K562 treated with DMSO at 1 percent for 48 hours (cell line): ENCODE results near the gene DIPK1B. TPM values are rescaled to one million over a fixed set of nuclear protein-coding genes. Genes with fewer than 3 reads are reported as not detected.

ENCODE experiments used
- total RNA-seq: library from RNA; unstranded; fragments of 300-600 nt; gene quantifications from 2 replicates; pipeline ENCODE4 v1.2.3, GENCODE V29; 2022; ENCODE audit warnings: low replicate concordance; ENCODE audit errors: extremely low read depth

DIPK1B gene
- not detected in 2 replicates for total RNA-seq

DNA sequence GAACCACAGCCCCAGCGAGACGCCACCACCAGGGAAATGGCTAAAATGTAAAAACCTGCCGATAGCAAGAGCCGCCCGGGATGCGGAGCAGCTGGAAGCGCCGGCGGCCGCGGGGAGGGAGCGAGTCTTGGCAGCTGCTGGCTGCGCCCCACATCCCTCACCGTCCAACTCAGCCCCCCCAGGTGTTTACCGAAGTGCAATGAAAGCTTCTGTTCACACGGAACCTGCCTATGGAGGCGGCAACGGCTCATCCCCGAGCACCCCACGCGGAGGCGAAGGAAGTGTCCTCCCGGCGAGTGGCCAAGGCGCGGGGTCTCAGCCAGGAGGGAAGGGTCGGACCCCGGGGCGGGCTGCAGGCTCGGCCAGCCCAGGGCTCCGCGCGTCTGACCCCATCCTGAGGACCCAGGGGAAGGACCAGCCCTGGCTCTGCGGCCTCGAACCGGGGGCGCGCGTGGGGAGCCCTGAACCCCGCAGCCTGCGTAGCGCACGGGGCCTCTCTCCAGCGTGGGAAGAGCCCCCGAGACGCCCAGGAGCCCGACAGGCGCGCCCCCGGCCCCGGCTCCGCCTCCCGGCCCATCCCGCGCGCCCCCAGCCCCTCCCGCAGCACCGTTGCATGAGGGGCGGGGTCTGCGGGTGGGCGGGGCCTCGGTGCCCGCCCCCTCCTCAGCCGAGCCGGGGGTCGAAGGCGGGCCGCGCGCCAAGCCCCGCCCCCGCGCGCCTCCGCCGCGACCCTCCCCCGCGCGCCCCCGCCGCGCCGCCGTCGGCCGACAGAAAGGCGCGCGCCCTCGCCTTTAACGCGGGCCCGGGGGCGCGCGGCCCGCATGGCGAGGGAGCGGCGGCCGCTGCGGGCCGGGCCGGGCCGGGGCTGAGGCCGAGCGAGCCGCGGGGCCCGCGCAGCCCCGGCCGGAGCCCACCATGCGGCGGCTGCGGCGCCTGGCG is at the start of gene DIPK1B:
TSS of gene DIPK1B (plus strand) at position 822 of the 939 bp plus-strand sequence. CDS start at position 916, 94 bp downstream.

DNA sequence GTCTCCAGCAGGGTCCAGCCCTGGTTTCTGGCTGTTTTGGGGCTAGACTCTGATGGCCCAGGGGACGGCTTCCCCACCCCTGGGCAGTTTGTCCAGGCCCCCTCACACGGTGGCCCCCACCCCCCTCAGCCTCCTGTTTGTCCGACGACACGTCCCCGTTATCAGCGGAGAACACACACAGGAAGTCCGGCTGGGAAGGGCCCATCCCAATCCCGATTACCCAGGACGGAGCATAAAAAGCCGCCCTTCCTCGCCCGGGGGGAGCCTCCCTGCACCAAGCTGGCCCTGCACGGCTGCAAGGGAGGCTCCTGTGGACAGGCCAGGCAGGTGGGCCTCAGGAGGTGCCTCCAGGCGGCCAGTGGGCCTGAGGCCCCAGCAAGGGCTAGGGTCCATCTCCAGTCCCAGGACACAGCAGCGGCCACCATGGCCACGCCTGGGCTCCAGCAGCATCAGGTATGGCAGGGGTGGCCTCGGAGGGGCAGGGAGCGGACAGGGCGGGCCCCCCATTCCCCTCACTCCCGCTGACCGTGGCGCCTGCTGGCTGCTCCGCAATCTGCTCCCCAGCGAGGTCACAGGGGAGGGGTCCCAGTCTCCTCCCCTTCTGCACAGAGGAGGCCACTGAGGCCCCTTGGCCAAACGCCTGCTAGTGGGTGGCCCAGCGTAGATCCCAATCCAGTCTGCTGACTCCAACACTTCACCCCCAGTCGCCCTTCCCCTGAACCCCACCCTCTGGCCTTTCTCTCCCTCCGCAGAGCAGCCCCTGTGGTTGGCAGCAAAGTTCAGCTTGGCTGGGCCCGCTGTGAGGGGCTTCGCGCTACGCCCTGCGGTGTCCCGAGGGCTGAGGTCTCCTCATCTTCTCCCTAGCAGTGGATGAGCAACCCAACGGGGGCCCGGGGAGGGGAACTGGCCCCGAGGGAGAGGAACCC is 49.5 kb upstream of the DIPK1B start, which contains the start of gene EGFL7:
TSS of gene EGFL7 (plus strand) at position 261 of the 926 bp plus-strand sequence. CDS start 5,367 bp downstream, outside the sequence.

DNA sequence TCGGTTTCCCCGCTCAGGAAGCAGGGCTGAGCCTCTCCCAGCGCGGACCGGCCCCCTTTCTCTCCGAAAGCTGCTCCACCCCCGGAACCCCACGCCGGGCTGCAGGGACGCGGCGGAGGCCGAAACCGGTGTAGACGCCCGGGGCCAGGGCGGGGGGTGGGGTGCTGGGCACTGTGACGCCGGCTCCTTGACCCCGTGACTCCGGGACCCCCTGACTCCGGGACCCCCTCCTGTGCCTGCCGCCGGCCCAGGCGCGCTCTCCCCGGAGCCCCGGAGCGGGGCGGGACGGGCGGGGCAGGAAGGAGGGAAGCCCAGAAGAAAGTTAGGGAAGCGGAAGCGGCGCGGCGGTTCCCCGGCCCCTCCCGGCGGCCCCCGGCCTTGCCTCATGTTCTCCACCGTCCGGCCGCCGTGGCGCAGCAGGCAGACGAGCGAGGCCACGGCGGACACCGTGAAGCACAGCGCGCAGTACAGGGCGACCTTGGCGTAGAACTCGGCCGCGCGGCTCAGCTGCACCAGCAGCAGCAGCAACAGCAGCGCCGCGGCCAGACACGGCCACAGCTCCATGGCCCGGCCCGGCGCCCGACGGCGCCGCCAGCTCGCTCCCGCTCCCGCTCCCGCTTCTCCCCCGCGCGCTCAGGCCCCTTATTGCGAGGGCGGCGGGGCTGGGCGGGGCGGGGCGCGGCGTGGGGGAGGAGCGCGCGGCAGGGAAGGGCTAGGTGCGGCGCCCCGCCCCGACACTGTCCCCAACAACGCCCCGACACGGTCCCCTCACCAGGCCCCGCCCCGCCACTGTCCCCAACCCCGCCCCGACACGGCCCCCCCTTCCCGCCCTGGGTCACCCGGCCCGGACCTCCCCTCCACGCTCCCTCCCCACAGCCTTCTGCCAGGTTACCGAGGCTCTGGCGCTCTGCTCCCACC is 25.3 kb upstream of the DIPK1B start, which contains the start of gene AGPAT2:
TSS of gene AGPAT2 (minus strand) at position 664 of the 918 bp plus-strand sequence. CDS start at position 564, 100 bp downstream.

DNA sequence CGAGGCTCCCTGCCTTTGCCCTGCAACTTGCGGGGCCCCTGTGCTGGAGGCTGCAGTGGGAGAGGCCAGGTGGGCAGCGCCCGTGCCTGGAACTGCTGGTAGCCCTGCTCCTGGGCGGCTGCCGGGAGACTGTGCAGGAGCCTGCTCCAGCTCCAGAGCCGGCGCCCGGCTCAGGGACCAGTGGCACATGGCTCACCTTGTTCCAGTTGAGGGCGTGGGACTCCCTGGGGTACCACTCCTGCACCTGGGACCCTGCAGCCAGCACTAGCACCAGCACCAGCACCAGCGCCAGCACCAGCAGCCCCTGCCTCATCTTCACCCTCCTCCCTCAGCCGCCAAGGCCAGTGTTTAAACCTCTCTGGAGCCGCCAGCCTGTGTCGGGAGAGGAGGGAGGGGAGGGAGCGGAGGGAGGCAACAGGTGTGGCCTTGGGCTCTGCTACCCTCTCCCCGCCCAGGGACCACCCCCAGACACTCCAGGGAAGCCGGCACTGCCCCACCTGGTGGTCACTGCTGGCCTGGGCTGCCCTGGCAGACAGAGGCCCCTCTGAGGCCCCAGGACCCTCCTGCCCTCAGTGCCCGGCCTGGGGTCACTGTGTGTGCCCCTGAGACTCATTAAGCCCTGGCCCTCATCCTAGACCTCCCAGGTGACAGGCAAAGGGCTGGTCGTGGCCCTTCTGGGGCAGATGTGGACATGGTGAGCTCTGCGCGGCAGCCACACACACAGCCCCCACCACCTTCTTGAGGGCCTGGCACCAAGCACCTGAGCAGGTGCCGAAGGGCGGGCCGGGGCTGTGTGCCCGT is 30.4 kb downstream of the DIPK1B start, which contains the start of gene LCN10:
TSS of gene LCN10 (minus strand) at position 350 of the 801 bp plus-strand sequence. CDS start at position 313, 37 bp downstream.

DNA sequence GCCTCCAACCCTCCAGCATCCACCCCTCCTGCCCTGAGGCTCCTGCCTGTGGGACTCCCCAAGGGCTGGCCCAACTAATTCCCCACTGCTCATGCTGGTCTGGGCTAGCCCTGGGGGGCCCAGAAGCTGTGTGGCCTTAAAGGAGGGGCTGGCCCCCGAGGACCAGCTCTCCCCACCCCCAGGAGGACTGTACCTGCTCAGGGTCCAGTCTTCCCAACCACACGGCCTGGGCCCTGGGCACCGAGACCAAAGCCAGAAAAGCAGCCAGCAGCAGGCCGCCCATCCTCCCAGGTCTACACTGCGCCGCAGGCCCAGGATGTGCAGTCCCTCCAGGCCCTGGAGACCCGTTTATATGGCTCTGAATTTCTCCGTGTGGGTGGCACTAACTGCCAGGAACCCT is 35.8 kb downstream of the DIPK1B start, which contains the start of gene LCN6:
TSS of gene LCN6 (minus strand) at position 325 of the 400 bp plus-strand sequence. CDS start at position 283, 42 bp downstream.

DNA sequence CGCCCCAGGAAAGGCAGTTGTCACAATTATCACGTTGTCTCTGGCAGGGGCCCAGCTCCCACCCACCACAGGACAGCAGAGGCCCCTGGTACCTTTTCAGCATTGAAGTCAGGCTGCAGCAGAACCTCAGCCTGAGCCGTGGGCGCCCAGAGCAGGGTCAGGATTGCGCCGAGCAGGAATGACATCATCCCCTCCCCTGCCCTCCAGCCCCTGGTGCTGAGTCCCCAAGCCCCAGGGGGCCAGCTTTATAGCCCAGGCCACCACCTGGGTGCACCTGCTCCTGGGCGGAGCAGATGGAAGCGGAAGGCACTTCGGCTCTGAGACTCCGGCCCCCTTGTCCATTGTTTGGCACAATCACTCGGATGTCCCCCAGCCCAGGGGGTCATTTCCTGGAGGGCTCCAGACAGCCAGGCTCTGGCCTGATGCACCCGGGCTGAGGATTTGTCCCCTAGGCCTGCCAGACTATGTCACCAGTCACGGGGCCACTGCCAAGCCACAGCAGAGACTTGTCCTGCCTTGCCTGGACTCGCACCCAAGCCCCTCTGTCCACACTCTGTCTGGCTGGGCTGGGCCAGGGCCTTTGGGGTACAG is 52.0 kb downstream of the DIPK1B start, which contains the start of gene LCN15:
TSS of gene LCN15 (minus strand) at position 218 of the 591 bp plus-strand sequence. CDS start at position 188, 30 bp downstream.

Other genes starting within 250 kb of the DIPK1B start
- gene SEC16A, start 229.5 kb upstream of the DIPK1B start, total RNA-seq = 155 TPM in 1 of 2 replicates, not detected in the other
- gene NOTCH1, start 166.5 kb upstream of the DIPK1B start, total RNA-seq = not detected in 2 replicates
- not detected in 2 replicates for gene EGFL7, start 49.7 kb upstream of the DIPK1B start, total RNA-seq
- gene AGPAT2, start 25.1 kb upstream of the DIPK1B start, total RNA-seq = not detected in 2 replicates
- gene LCN10, start 30.4 kb downstream of the DIPK1B start, total RNA-seq = not detected in 2 replicates
- gene LCN6, start 36.0 kb downstream of the DIPK1B start, total RNA-seq = not detected in 2 replicates
- not detected in 2 replicates for gene LCN8, start 45.7 kb downstream of the DIPK1B start, total RNA-seq
- not detected in 2 replicates for gene LCN15, start 51.9 kb downstream of the DIPK1B start, total RNA-seq
- gene TMEM141, start 78.8 kb downstream of the DIPK1B start, total RNA-seq = not detected in 2 replicates
- gene CCDC183, start 83.8 kb downstream of the DIPK1B start, total RNA-seq = not detected in 2 replicates
- 184 TPM in 1 of 2 replicates, not detected in the other for gene RABL6, start 95.4 kb downstream of the DIPK1B start, total RNA-seq
- not detected in 2 replicates for gene AJM1, start 129.9 kb downstream of the DIPK1B start, total RNA-seq
- not detected in 2 replicates for gene PHPT1, start 136.8 kb downstream of the DIPK1B start, total RNA-seq
- not detected in 2 replicates for gene MAMDC4, start 139.8 kb downstream of the DIPK1B start, total RNA-seq
- gene EDF1, start 153.7 kb downstream of the DIPK1B start, total RNA-seq = not detected in 2 replicates
- gene TRAF2, start 173.9 kb downstream of the DIPK1B start, total RNA-seq = not detected in 2 replicates
- not detected in 2 replicates for gene FBXW5, start 232.2 kb downstream of the DIPK1B start, total RNA-seq
- gene C8G, start 232.7 kb downstream of the DIPK1B start, total RNA-seq = not detected in 2 replicates
- not detected in 2 replicates for gene LCN12, start 239.7 kb downstream of the DIPK1B start, total RNA-seq